A549 (cell line): Measurements from ENCODE around the gene RPRD2. TPM values are rescaled to one million over a fixed set of nuclear protein-coding genes. Genes with fewer than 3 reads are reported as not detected.

Experiments used
- ATAC-seq, 2 experiments: fragments of 200-7000 bp in 1 of 2; fragments of >200 bp in 1 of 2; cut with Nextera tagmentation in 1 of 2; cut with Tn5 transposase in 1 of 2; 3 replicates each; pipeline versions ENCODE4 v1.8.0 to v1.9.1; 2018 to 2020; ENCODE audit warnings: mild to moderate bottlenecking in 1 of 2, moderate library complexity in 1 of 2
- CTCF ChIA-PET: fragments of 300-600 bp; sonication (Branson Sonifier 250); formaldehyde crosslinking; extraction: SDS; loops from one replicate; lab custom pipeline; 2021; ENCODE audit warnings: antibody characterized with exemption, inconsistent platforms; lab: Yijun Ruan, JAX
- POLR2A ChIA-PET: fragments of 350-600 bp; formaldehyde crosslinking; extraction: SDS; loops from one replicate; lab custom pipeline; 2021; ENCODE audit warnings: antibody characterized with exemption, inconsistent platforms; lab: Yijun Ruan, JAX
- DNase-seq, 2 experiments: peaks; one replicate each; pipeline versions ENCODE4 v3.0.0 to v3.0.0-alpha.2; 2011 to 2016; ENCODE audit warnings: low read depth in 1 of 2, low spot score in 1 of 2
- FAIRE-seq: peaks from 2 replicates; lab custom pipeline; 2011; peaks lifted over from hg19 to GRCh38; lab: Jason Lieb, UNC
- H3K27ac ChIP-seq, 2 experiments: fragments of >200 bp; sonication (Bioruptor Twin); formaldehyde crosslinking; 3 replicates each; pipeline ENCODE4 v1.5.1; 2016 to 2017
- H3K4me1 ChIP-seq: fragments of >200 bp; sonication (Bioruptor Twin); formaldehyde crosslinking; 3 replicates; pipeline ENCODE4 v1.6.1; 2016
- H3K4me2 ChIP-seq: fragments of >200 bp; sonication (Bioruptor Twin); formaldehyde crosslinking; 3 replicates; pipeline ENCODE4 v1.6.1; 2016
- H3K4me3 ChIP-seq: fragments of >200 bp; sonication (Bioruptor Twin); formaldehyde crosslinking; 3 replicates; pipeline ENCODE4 v1.5.1; 2016
- H3K9me3 ChIP-seq: fragments of >200 bp; sonication (Bioruptor Twin); formaldehyde crosslinking; 3 replicates; pipeline ENCODE4 v1.6.1; 2016
- CBX8 ChIP-seq: fragments of 200-600 bp; sonication (generic); IDR thresholded peaks from 2 replicates; pipeline ENCODE4 v1.6.1; 2016
- CEBPB ChIP-seq, 2 experiments: fragments of >200 bp in 1 of 2; sonication (Bioruptor Twin) in 1 of 2; formaldehyde crosslinking in 1 of 2; IDR thresholded peaks; 2 replicates each; pipeline ENCODE4 v1.6.1; 2012 to 2016
- CHD4 ChIP-seq: fragments of 200-600 bp; sonication (generic); IDR thresholded peaks from 2 replicates; pipeline ENCODE4 v1.6.1; 2016; ENCODE audit warnings: antibody characterized with exemption, mild to moderate bottlenecking, borderline replicate concordance
- EHF ChIP-seq: fragments of 250-450 bp; sonication (Bioruptor Pico); IDR thresholded peaks from 2 replicates; pipeline ENCODE4 v1.5.0; 2020; ENCODE audit warnings: mild to moderate bottlenecking
- EP300 ChIP-seq, 2 experiments: fragments of >200 bp; sonication (Bioruptor Twin); formaldehyde crosslinking; IDR thresholded peaks; 2 replicates in 1 of 2; 3 replicates in 1 of 2; pipeline ENCODE4 v1.6.1; 2016 to 2017
- ESRRA ChIP-seq: fragments of 150-350 bp; IDR thresholded peaks from 2 replicates; pipeline ENCODE4 v1.6.1; 2014; ENCODE audit warnings: mild to moderate bottlenecking, low read length, borderline replicate concordance
- FOSB ChIP-seq: fragments of 250-450 bp; sonication (Bioruptor Pico); IDR thresholded peaks from 2 replicates; pipeline ENCODE4 v1.5.0; 2020; ENCODE audit warnings: mild to moderate bottlenecking, moderate library complexity
- FOXS1 ChIP-seq: fragments of 250-450 bp; sonication (Bioruptor Pico); IDR thresholded peaks from 2 replicates; pipeline ENCODE4 v1.5.0; 2020; ENCODE audit warnings: mild to moderate bottlenecking, moderate library complexity
- HDAC2 ChIP-seq: fragments of 200-600 bp; sonication (generic); IDR thresholded peaks from 2 replicates; pipeline ENCODE4 v1.6.1; 2016
- HEYL ChIP-seq: fragments of 250-450 bp; sonication (Bioruptor Pico); IDR thresholded peaks from 2 replicates; pipeline ENCODE4 v1.8.0; 2021; ENCODE audit warnings: mild to moderate bottlenecking, moderate library complexity
- HOXA7 ChIP-seq: fragments of 250-450 bp; sonication (Bioruptor Pico); IDR thresholded peaks from 2 replicates; pipeline ENCODE4 v1.5.0; 2020; ENCODE audit warnings: mild to moderate bottlenecking, moderate library complexity
- HOXB13 ChIP-seq: fragments of 250-450 bp; sonication (Bioruptor Pico); IDR thresholded peaks from 2 replicates; pipeline ENCODE4 v1.5.0; 2020; ENCODE audit warnings: low read depth, mild to moderate bottlenecking, moderate library complexity
- HOXB5 ChIP-seq: fragments of 250-450 bp; sonication (Bioruptor Pico); IDR thresholded peaks from 2 replicates; pipeline ENCODE4 v1.5.0; 2020; ENCODE audit warnings: mild to moderate bottlenecking, moderate library complexity
- JUNB ChIP-seq: fragments of >200 bp; sonication (Bioruptor Twin); formaldehyde crosslinking; IDR thresholded peaks from 2 replicates; pipeline ENCODE4 v1.6.1; 2016
- KDM5A ChIP-seq: fragments of 200-600 bp; sonication (generic); IDR thresholded peaks from 2 replicates; pipeline ENCODE4 v1.6.1; 2016; ENCODE audit warnings: antibody characterized with exemption, mild to moderate bottlenecking
- MAFK ChIP-seq: fragments of 450-650 bp; IDR thresholded peaks from 2 replicates; pipeline ENCODE4 v1.6.1; 2014; ENCODE audit not compliant: partially characterized antibody
- MYC ChIP-seq: IDR thresholded peaks from 2 replicates; pipeline ENCODE4 v1.6.1; 2012; ENCODE audit warnings: mild to moderate bottlenecking, inconsistent platforms, low read length, improper control_type of control experiment, borderline replicate concordance
- NFE2L2 ChIP-seq: fragments of 150-350 bp; conservative IDR thresholded peaks from 2 replicates; pipeline ENCODE4 v1.6.1; 2014; ENCODE audit warnings: low read length
- NR3C1 ChIP-seq: fragments of >200 bp; sonication (Bioruptor Twin); formaldehyde crosslinking; IDR thresholded peaks from 3 replicates; pipeline ENCODE4 v1.6.1; 2017
- POLR2A ChIP-seq: IDR thresholded peaks from 2 replicates; pipeline ENCODE4 v1.6.1; 2012; ENCODE audit warnings: mild to moderate bottlenecking, low read length
- POLR2AphosphoS2 ChIP-seq: conservative IDR thresholded peaks from 2 replicates; pipeline ENCODE4 v1.6.1; 2012; ENCODE audit warnings: low read length, improper control_type of control experiment, inconsistent platforms
- RAD21 ChIP-seq, 2 experiments: fragments of >200 bp in 1 of 2; sonication (Bioruptor Twin) in 1 of 2; formaldehyde crosslinking in 1 of 2; IDR thresholded peaks in 1 of 2; conservative IDR thresholded peaks in 1 of 2; 2 replicates in 1 of 2; 3 replicates in 1 of 2; pipeline ENCODE4 v1.6.1; 2012 to 2018; ENCODE audit warnings: inconsistent platforms in 1 of 2
- RCOR1 ChIP-seq: fragments of 150-350 bp; IDR thresholded peaks from 2 replicates; pipeline ENCODE4 v1.6.1; 2014; ENCODE audit warnings: antibody characterized with exemption, low read length, low read depth
- SMC3 ChIP-seq: fragments of >200 bp; sonication (Bioruptor Twin); formaldehyde crosslinking; IDR thresholded peaks from 3 replicates; pipeline ENCODE4 v1.6.1; 2018; ENCODE audit warnings: inconsistent platforms
- TP53 ChIP-seq: fragments of 250-450 bp; sonication (Bioruptor Pico); IDR thresholded peaks from 2 replicates; pipeline ENCODE4 v1.5.0; 2021; ENCODE audit warnings: mild to moderate bottlenecking, moderate library complexity
- ZNF302 ChIP-seq: fragments of 250-450 bp; sonication (Bioruptor Pico); IDR thresholded peaks from 2 replicates; pipeline ENCODE4 v1.9.0; 2021; ENCODE audit warnings: inconsistent platforms, mild to moderate bottlenecking, moderate library complexity
- ZSCAN20 ChIP-seq: fragments of 250-450 bp; sonication (Bioruptor Pico); IDR thresholded peaks from 2 replicates; pipeline ENCODE4 v1.8.0; 2022; ENCODE audit warnings: mild to moderate bottlenecking, moderate library complexity
- WGBS: methylation state at CpG from one replicate; pipeline ENCODE4 v1.1.6; 2017; ENCODE audit errors: missing lambda C conversion rate; 5-methylcytosine and 5-hydroxymethylcytosine counted together
- polyA plus RNA-seq, 4 experiments: library from polyadenylated mRNA; depleted of rRNA in 3 of 4; stranded (reverse); fragments of >200 nt; fragmentation: RNase III in 1 of 4; extraction: RNeasy Plus Mini Kit Qiagen cat#74134 plus additional on column Dnase treatment in 1 of 4; gene quantifications; 2 replicates in 3 of 4; 3 replicates in 1 of 4; pipeline ENCODE4 v1.2.3, GENCODE V29; 2011 to 2017
- TF ChIP-seq, protein P1 (sequence below): fragments of 250-450 bp; sonication (Bioruptor Pico); IDR thresholded peaks from 2 replicates; pipeline ENCODE4 v1.5.0; 2021; ENCODE audit warnings: mild to moderate bottlenecking, moderate library complexity, borderline replicate concordance
- TF ChIP-seq, protein P2 (sequence below): fragments of >200 bp; sonication (Bioruptor Twin); formaldehyde crosslinking; IDR thresholded peaks from 3 replicates; pipeline ENCODE4 v1.6.1; 2016
- TF ChIP-seq, protein P3 (sequence below): IDR thresholded peaks from 2 replicates; pipeline ENCODE4 v1.6.1; 2012; ENCODE audit warnings: low read depth, borderline replicate concordance
- TF ChIP-seq, protein P4 (sequence below): IDR thresholded peaks from 2 replicates; pipeline ENCODE4 v1.6.1; 2012

RPRD2 gene
- polyA plus RNA-seq, 2 of the 4 experiments (the other 2 are of a cell fraction), result 10.3 to 20.8 TPM

DNA sequence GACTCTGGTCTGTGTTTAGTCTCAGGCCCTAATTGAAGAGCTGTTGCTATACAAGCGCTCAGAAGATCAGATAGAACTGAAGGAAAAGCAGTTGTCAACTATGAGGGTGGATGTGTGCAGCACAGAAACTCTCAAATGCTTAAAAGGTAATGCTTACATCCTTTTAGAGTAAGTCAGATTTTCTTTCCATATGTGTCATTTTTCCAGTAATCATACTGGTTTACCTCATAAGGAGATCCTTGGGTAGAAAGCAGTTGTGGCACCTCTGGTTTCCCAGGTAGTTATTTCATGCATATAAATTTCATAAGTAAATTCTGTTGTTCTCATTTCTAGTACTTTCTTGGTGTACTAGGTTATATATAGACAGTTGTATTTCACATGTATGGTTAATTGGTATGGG, 80.3 kb downstream of the RPRD2 start:
- ATAC-seq, result no peak
- WGBS, result 91% methylated on average over 1 of the region's 1 CpG
- H3K27ac ChIP-seq, result no peak overlapping the region
- DNase-seq, result no peak
- H3K4me3 ChIP-seq, result no peak overlapping the region
- FAIRE-seq, result no peak
- no peaks in the 10 kb centered on the region for H3K9me3 ChIP-seq
- CTCF ChIA-PET, result interaction anchor here (1.3 to 2.0 kb wide), 4 partner anchors 9 to 89 kb away, joined by 4 to 8 read pairs (median 4); no protein-coding TSS in a partner anchor
- H3K4me2 ChIP-seq, result no peak overlapping the region
- no peak for TF ChIP-seq FOXS1 (CRISPR knock-in tag)
- TF ChIP-seq JUNB, result no peak
- no peak for TF ChIP-seq CEBPB (IDR thresholded peaks at IDR 0.05)
- TF ChIP-seq KDM5A, result no peak
- no peak for TF ChIP-seq RCOR1
- TF ChIP-seq ZSCAN20 (CRISPR knock-in tag), result no peak
- TF ChIP-seq ZNF302, result no peak
- no peak for TF ChIP-seq NR3C1
- no peak for TF ChIP-seq NFE2L2
- TF ChIP-seq, protein P1, sequence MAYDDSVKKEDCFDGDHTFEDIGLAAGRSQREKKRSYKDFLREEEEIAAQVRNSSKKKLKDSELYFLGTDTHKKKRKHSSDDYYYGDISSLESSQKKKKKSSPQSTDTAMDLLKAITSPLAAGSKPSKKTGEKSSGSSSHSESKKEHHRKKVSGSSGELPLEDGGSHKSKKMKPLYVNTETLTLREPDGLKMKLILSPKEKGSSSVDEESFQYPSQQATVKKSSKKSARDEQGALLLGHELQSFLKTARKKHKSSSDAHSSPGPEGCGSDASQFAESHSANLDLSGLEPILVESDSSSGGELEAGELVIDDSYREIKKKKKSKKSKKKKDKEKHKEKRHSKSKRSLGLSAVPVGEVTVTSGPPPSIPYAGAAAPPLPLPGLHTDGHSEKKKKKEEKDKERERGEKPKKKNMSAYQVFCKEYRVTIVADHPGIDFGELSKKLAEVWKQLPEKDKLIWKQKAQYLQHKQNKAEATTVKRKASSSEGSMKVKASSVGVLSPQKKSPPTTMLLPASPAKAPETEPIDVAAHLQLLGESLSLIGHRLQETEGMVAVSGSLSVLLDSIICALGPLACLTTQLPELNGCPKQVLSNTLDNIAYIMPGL (CRISPR knock-in tag), result no peak
- TF ChIP-seq HOXB5, result no peak
- TF ChIP-seq EP300 (IDR thresholded peaks at IDR 0.05), result no peak
- TF ChIP-seq HDAC2, result no peak
- TF ChIP-seq RAD21 (conservative IDR thresholded peaks at IDR 0.05 in 1 of 2, IDR thresholded peaks at IDR 0.05 in 1 of 2), result no peak
- TF ChIP-seq, all 56 proteins: peak for 0
- H3K4me1 ChIP-seq, result no peaks in the 10 kb centered on the region
- POLR2A ChIA-PET, result no interaction called here

DNA sequence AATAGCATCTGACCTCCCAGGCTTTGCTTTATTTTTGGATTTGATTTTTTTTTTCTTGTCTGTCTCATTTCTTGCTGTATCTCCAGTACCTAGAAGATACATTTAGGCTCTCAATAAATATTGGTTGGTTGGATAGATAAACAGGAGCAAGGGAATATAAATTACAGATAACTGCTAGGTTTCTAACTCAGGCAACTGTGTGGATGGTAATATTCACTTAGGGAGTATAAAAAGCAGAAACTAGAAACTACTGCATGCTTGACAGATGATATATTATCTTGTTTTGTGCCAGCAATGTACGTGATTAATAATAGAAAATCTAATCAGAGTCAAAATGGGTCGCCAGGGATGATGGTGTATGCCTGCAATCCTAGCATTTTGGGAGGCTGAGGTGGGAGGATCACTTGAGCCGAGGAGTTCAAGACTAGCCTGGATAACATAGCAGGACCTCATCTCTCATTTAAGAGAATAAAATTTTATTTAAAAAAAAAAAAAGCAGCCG, 92.2 kb downstream of the RPRD2 start:
- CTCF ChIA-PET, result interaction anchor here (1.5 kb wide), 1 partner anchor 28 kb away, joined by 3 read pairs; no protein-coding TSS in a partner anchor

DNA sequence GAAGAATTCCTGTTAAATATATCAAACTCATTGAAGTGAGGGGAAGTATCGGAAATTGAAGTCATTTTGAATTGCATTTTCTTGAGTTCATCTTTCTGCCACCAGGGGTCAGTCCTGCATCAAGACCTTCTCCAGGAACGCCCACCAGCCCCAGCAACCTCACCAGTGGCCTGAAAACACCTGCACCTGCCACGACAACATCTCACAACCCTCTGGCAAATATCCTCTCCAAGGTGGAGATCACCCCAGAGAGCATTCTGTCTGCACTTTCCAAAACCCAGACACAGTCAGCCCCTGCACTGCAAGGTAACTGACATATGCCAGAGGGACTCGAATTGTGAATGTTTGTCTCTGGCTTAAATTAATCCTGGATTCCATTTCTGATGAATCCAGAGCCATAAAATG, 100.5 kb downstream of the RPRD2 start:
- FAIRE-seq, result no peak
- 45% methylated on average over 4 of the region's 4 CpGs for WGBS
- CTCF ChIA-PET, result interaction anchor here (0.7 to 2.1 kb wide), 5 partner anchors 8 to 69 kb away, joined by 3 to 13 read pairs (median 8); no protein-coding TSS in a partner anchor
- TF ChIP-seq SMC3 (peak; percentile 56), FOSB (CRISPR knock-in tag) (no peak), CBX8 (no peak), POLR2AphosphoS2 (no peak), TP53 (CRISPR knock-in tag) (no peak), RAD21 (conservative IDR thresholded peaks at IDR 0.05 in 1 of 2, IDR thresholded peaks at IDR 0.05 in 1 of 2) (peak; percentile 71 to 86), HOXA7 (CRISPR knock-in tag) (no peak), RCOR1 (no peak), MYC (no peak), EHF (CRISPR knock-in tag) (no peak)
- TF ChIP-seq, protein P2, sequence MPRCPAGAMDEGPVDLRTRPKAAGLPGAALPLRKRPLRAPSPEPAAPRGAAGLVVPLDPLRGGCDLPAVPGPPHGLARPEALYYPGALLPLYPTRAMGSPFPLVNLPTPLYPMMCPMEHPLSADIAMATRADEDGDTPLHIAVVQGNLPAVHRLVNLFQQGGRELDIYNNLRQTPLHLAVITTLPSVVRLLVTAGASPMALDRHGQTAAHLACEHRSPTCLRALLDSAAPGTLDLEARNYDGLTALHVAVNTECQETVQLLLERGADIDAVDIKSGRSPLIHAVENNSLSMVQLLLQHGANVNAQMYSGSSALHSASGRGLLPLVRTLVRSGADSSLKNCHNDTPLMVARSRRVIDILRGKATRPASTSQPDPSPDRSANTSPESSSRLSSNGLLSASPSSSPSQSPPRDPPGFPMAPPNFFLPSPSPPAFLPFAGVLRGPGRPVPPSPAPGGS, result no peak
- TF ChIP-seq, protein P3, sequence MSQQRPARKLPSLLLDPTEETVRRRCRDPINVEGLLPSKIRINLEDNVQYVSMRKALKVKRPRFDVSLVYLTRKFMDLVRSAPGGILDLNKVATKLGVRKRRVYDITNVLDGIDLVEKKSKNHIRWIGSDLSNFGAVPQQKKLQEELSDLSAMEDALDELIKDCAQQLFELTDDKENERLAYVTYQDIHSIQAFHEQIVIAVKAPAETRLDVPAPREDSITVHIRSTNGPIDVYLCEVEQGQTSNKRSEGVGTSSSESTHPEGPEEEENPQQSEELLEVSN, result no peak

More for the DNA sequence above, 92.2 kb downstream of the RPRD2 start:
- ATAC-seq (no peak), FAIRE-seq (no peak), DNase-seq (no peak)
- Histone ChIP-seq H3K4me1 (no peaks in the 10 kb centered on the region), H3K4me3 (no peak overlapping the region), H3K9me3 (no peaks in the 10 kb centered on the region), H3K4me2 (no peak overlapping the region), H3K27ac (no peak overlapping the region)
- POLR2A ChIA-PET, result no interaction called here
- WGBS, result 93% methylated on average over 4 of the region's 4 CpGs
- TF ChIP-seq NFE2L2 (no peak), FOSB (CRISPR knock-in tag) (no peak), HEYL (CRISPR knock-in tag) (no peak), MAFK (no peak), HOXB5 (no peak), MYC (no peak), CHD4 (no peak), ESRRA (no peak), FOXS1 (CRISPR knock-in tag) (no peak), POLR2A (no peak), HOXB13 (CRISPR knock-in tag) (no peak)
- TF ChIP-seq, protein P3, result no peak
- TF ChIP-seq, protein P4, sequence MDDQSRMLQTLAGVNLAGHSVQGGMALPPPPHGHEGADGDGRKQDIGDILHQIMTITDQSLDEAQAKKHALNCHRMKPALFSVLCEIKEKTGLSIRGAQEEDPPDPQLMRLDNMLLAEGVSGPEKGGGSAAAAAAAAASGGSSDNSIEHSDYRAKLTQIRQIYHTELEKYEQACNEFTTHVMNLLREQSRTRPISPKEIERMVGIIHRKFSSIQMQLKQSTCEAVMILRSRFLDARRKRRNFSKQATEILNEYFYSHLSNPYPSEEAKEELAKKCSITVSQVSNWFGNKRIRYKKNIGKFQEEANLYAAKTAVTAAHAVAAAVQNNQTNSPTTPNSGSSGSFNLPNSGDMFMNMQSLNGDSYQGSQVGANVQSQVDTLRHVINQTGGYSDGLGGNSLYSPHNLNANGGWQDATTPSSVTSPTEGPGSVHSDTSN, result no peak

More for the DNA sequence above, 100.5 kb downstream of the RPRD2 start:
- Histone ChIP-seq H3K9me3 (no peaks in the 10 kb centered on the region), H3K4me3 (no peak overlapping the region), H3K27ac (no peak overlapping the region), H3K4me2 (no peak overlapping the region), H3K4me1 (no peaks in the 10 kb centered on the region)
- DNase-seq (peak; percentile 56 to 72), ATAC-seq (peak; percentile 66 to 84)
- POLR2A ChIA-PET, result no interaction called here
